Endothelial cell of umbilical vein (primary cell): ENCODE results near the gene TDRD9. TPM values are rescaled to one million over a fixed set of nuclear protein-coding genes. Genes with fewer than 3 reads are reported as not detected.

Experiments
- BruUV-seq: library from RNA; stranded (reverse); fragments of 400-500 nt; replicated peaks from 2 replicates; lab custom pipeline; 2021; lab: Mats Ljungman, UMichigan
- CTCF ChIA-PET: fragments of 300-600, 350-600 bp; sonication (Branson Sonifier 250); formaldehyde crosslinking; loops from one replicate; lab custom pipeline; 2021; ENCODE audit warnings: antibody characterized with exemption, inconsistent platforms; lab: Charles Lee
- POLR2A ChIA-PET: fragments of 300-600, 350-600 bp; sonication (Branson Sonifier 250); formaldehyde crosslinking; loops from one replicate; lab custom pipeline; 2021; ENCODE audit warnings: antibody characterized with exemption, inconsistent platforms; lab: Charles Lee
- DNase-seq: peaks from one replicate; pipeline ENCODE4 v3.0.0-alpha.2; 2011; ENCODE audit warnings: low read depth, low spot score
- FAIRE-seq: peaks from 2 replicates; lab custom pipeline; 2011; peaks lifted over from hg19 to GRCh38; lab: Jason Lieb, UNC
- H2AFZ ChIP-seq: 2 replicates; pipeline ENCODE4 v1.6.0; 2012; ENCODE audit warnings: low read depth, low read length, control low read depth, inconsistent platforms
- H3K27ac ChIP-seq: 2 replicates; pipeline ENCODE4 v1.5.1; 2011; ENCODE audit warnings: low read depth, mild to moderate bottlenecking, control low read depth, low read length, moderate library complexity; ENCODE audit not compliant: insufficient read depth
- H3K27me3 ChIP-seq, 2 experiments: 2 replicates each; pipeline versions ENCODE4 v1.6.0 to v1.6.1; 2011; ENCODE audit warnings: low read length in 2 of 2, mixed read lengths in 1 of 2; ENCODE audit not compliant: control insufficient read depth in 2 of 2, insufficient read depth in 2 of 2
- H3K36me3 ChIP-seq, 2 experiments: 2 replicates in 1 of 2; 3 replicates in 1 of 2; pipeline ENCODE4 v1.5.1; 2011; ENCODE audit warnings: low read length in 2 of 2, mild to moderate bottlenecking in 1 of 2, moderate library complexity in 1 of 2; ENCODE audit not compliant: control insufficient read depth in 2 of 2, insufficient read depth in 2 of 2; ENCODE audit errors: extremely low read depth in 1 of 2
- H3K4me1 ChIP-seq: 3 replicates; pipeline ENCODE4 v1.5.1; 2011; ENCODE audit warnings: mild to moderate bottlenecking, low read length; ENCODE audit not compliant: control insufficient read depth, insufficient read depth; ENCODE audit errors: extremely low read depth
- H3K4me2 ChIP-seq: 2 replicates; pipeline ENCODE4 v1.6.1; 2011; ENCODE audit warnings: low read length, control low read depth, mixed read lengths; ENCODE audit not compliant: insufficient read depth
- H3K4me3 ChIP-seq, 3 experiments: fragments of 200-600 bp in 1 of 3; sonication (generic), shearing (Covaris generic) in 1 of 3; replicated peaks in 1 of 3; 2 replicates each; pipeline ENCODE4 v1.5.1; 2011 to 2016; ENCODE audit warnings: control low read depth in 3 of 3, low read length in 3 of 3, mild to moderate bottlenecking in 2 of 3, inconsistent platforms in 1 of 3, low read depth in 1 of 3, moderate library complexity in 1 of 3; ENCODE audit not compliant: insufficient read depth in 1 of 3
- H3K79me2 ChIP-seq: 2 replicates; pipeline ENCODE4 v1.6.0; 2012; ENCODE audit warnings: low read length, inconsistent platforms; ENCODE audit not compliant: control insufficient read depth, insufficient read depth
- H3K9ac ChIP-seq: replicated peaks from 2 replicates; pipeline ENCODE3; 2011; ENCODE audit warnings: low read length, control low read depth; ENCODE audit not compliant: insufficient read depth; ENCODE audit errors: extremely low read depth
- H3K9me1 ChIP-seq: replicated peaks from 3 replicates; pipeline ENCODE4 v1.6.0; 2011; ENCODE audit warnings: mild to moderate bottlenecking, low read length; ENCODE audit not compliant: control insufficient read depth, insufficient read depth; ENCODE audit errors: extremely low read depth
- H3K9me3 ChIP-seq: replicated peaks from 2 replicates; pipeline ENCODE4 v1.5.1; 2012; ENCODE audit warnings: low read length, inconsistent platforms; ENCODE audit not compliant: control insufficient read depth, insufficient read depth
- H4K20me1 ChIP-seq: replicated peaks from 2 replicates; pipeline ENCODE3; 2011; ENCODE audit warnings: mild to moderate bottlenecking, low read length; ENCODE audit not compliant: control insufficient read depth, insufficient read depth; ENCODE audit errors: extremely low read depth
- CTCF ChIP-seq, 2 donors: IDR thresholded peaks; 1 replicate in 1 of 2; 2 replicates in 1 of 2; pipeline ENCODE4 v1.5.1; 2011; ENCODE audit warnings: low read length in 2 of 2, mild to moderate bottlenecking in 2 of 2, moderate library complexity in 2 of 2, control low read depth in 1 of 2, inconsistent platforms in 1 of 2, low read depth in 1 of 2; ENCODE audit not compliant: insufficient read depth in 1 of 2; ENCODE audit errors: extremely low read depth in 1 of 2
- EZH2 ChIP-seq: IDR thresholded peaks from 2 replicates; pipeline ENCODE4 v1.6.1; 2012; ENCODE audit warnings: borderline replicate concordance, low read depth, mild to moderate bottlenecking, moderate library complexity, low read length, inconsistent platforms; ENCODE audit not compliant: severe bottlenecking
- FOS ChIP-seq: IDR thresholded peaks from 2 replicates; pipeline ENCODE4 v1.6.1; 2011; ENCODE audit warnings: mild to moderate bottlenecking, low read length, moderate library complexity, borderline replicate concordance; ENCODE audit not compliant: insufficient read depth
- GATA2 ChIP-seq: IDR thresholded peaks from 2 replicates; pipeline ENCODE4 v1.7.0; 2011; ENCODE audit warnings: low read depth, mild to moderate bottlenecking, moderate library complexity, mixed read lengths, low read length; ENCODE audit not compliant: insufficient read length, insufficient read depth
- JUN ChIP-seq: IDR thresholded peaks from 2 replicates; pipeline ENCODE4 v1.6.1; 2011; ENCODE audit warnings: borderline replicate concordance, low read depth; ENCODE audit not compliant: insufficient read length, insufficient read depth
- MAX ChIP-seq: IDR thresholded peaks from 2 replicates; pipeline ENCODE4 v1.6.1; 2011; ENCODE audit not compliant: insufficient read depth, insufficient read length
- MYC ChIP-seq: IDR thresholded peaks from one replicate; pipeline ENCODE4 v1.6.1; 2011; ENCODE audit warnings: mild to moderate bottlenecking, low read depth, low read length
- POLR2A ChIP-seq: IDR thresholded peaks from 2 replicates; pipeline ENCODE4 v1.6.1; 2012; ENCODE audit warnings: low read depth, mild to moderate bottlenecking, control low read depth, low read length
- POLR2AphosphoS5 ChIP-seq: IDR thresholded peaks from 2 replicates; pipeline ENCODE4 v1.6.1; 2012; ENCODE audit warnings: low read depth, mild to moderate bottlenecking, control low read depth, low read length, moderate library complexity; ENCODE audit not compliant: insufficient read depth
- dilution Hi-C: fragments of 300-500 bp; cut with MboI; formaldehyde crosslinking; loops from one replicate; pipeline ENCODE4 v1.15.0; 2019; ENCODE audit warnings: low sequenced_read_pairs; ENCODE audit not compliant: extremely low pct_ligation_motif_present
- intact Hi-C: fragments of 100-400 bp; cut with micrococcal nuclease; formaldehyde crosslinking; loops from one replicate; pipeline ENCODE4 v1.10.0; 2022
- polyA plus RNA-seq, 4 experiments: library from polyadenylated mRNA; depleted of rRNA in 3 of 4; stranded (reverse) in 3 of 4; unstranded in 1 of 4; fragments of >200 nt; gene quantifications; 2 replicates each; pipeline versions ENCODE4 v1.2.1 to v1.2.3, GENCODE V29; 2011 to 2012; ENCODE audit warnings: missing spikeins in 1 of 4
- total RNA-seq: library from RNA; stranded (reverse); gene quantifications from 2 replicates; pipeline ENCODE4 v1.2.3, GENCODE V29; 2021

TDRD9 gene
- total and polyA plus RNA-seq, 2 donors (not counting 3 experiments of a cell fraction or from before 2014, with no cell fraction given) = 0.52 to 1.4 TPM

- H3K4me1 ChIP-seq = peaks cover 7% of the 10 kb centered on the region
- H3K27me3 ChIP-seq = no peaks in the 10 kb centered on the region
- no peak overlapping the region for H3K27ac ChIP-seq
- no peaks in the 10 kb centered on the region for H3K9me1 ChIP-seq
- BruUV-seq = no TSS peak
- POLR2A ChIA-PET = interaction anchor here (0.7 kb wide), 1 partner anchor 37 kb away, joined by 5 read pairs; the partner anchor contains the start of gene TDRD9
- no peaks in the 10 kb centered on the region for H3K9me3 ChIP-seq
- no peak for DNase-seq
- no peaks in the 10 kb centered on the region for H4K20me1 ChIP-seq
- H3K4me2 ChIP-seq = no peak overlapping the region
- no peak for FAIRE-seq
- H2AFZ ChIP-seq = peak overlapping the region; percentile 17
- intact Hi-C loops (no loop called here), dilution Hi-C loops (no loop called here)
- CTCF ChIA-PET = interaction anchor here (0.9 to 4.3 kb wide), 2 partner anchors 10 to 15 kb away, joined by 3 to 39 read pairs; no protein-coding TSS in a partner anchor
- no peak overlapping the region for H3K9ac ChIP-seq
- no peaks in the 10 kb centered on the region for H3K79me2 ChIP-seq
- no peak overlapping the region for H3K4me3 ChIP-seq
- no peak for TF ChIP-seq MYC
- TF ChIP-seq MAX = no peak
- TF ChIP-seq CTCF (IDR thresholded peaks at IDR 0.05; ENCODE audit: extremely low read depth in 1 of 2, insufficient read depth in 1 of 2, low read depth in 1 of 2, low read length in 2 of 2) = no peak
- TF ChIP-seq EZH2 = no peak
- TF ChIP-seq FOS = no peak
- no peak for TF ChIP-seq POLR2A
- TF ChIP-seq JUN = no peak
- no peak for TF ChIP-seq GATA2
- TF ChIP-seq POLR2AphosphoS5 = no peak
- H3K36me3 ChIP-seq = no peaks in the 10 kb centered on the region
Measured at GRCh38 chr14:103890821-103891666, 37.2 kb upstream of the TDRD9 start.
